HG03558 (cell line): ENCODE data around the gene VKORC1L1.
"Not testable (repeated sequence)": the region's sequence is repeated elsewhere in the genome, so short reads cannot be mapped to it uniquely, and the experiment has no call there.

Experiments used
- ATAC-seq: cut with Tn5 transposase; IDR thresholded peaks from one replicate; pipeline ENCODE4 v1.9.1; 2021; ENCODE audit warnings: moderate number of reproducible peaks; ENCODE audit not compliant: unreplicated experiment; ENCODE audit errors: extremely low read depth

Gene VKORC1L1

GRCh38 chr7:65927489-65928448, 54.9 kb downstream of the VKORC1L1 start:
- ATAC-seq: no peak

- no peak for ATAC-seq
Measured at GRCh38 chr7:65931685-65932084, 58.8 kb downstream of the VKORC1L1 start.

DNA sequence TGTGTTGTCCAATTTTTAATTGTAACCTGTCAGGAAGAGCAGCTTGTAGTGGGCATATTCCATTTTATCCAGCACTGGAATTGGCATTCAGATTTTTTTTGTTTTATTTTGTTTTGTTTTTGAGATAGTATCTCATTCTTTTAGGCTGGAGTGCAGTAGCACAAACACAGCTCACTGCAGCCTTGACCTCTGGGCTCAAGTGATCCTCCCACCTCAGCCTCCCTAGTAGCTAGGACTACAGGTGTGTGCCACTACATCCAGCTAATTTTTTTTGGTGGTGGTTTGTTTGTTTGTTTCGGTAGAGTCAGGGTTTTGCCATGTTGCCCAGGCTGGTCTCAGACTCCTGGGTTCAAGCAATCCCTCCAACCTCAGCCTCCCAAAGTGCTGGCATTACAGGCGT, 64.4 kb downstream of the VKORC1L1 start:
- no peak for ATAC-seq

DNA sequence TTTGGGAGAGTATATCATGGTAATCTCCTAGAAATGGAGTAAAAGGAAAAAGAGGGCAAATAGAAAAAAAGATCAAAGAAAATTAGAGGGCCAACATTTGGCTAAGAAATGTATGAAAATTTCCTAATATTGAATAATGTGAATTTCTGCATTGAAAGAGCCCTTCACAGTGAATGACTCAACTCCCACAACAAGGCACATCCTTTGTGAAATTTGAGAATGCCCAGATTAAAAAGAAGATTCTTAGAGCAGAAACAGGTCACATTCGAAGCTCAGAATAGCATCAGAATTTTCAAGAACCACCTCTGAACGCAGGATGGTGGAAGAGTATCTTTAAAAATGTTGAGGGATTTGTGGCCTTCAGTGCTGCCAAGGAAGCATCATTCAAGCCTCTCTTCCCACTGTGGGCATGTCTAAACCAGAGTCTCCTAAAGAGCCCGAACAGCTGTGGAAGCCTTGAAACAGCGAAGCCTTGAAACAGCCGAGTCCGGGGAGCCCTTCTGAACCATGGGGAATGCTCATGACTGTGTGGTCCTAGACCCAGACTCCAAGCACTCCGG, 65.5 kb downstream of the VKORC1L1 start:
- no peak for ATAC-seq

DNA sequence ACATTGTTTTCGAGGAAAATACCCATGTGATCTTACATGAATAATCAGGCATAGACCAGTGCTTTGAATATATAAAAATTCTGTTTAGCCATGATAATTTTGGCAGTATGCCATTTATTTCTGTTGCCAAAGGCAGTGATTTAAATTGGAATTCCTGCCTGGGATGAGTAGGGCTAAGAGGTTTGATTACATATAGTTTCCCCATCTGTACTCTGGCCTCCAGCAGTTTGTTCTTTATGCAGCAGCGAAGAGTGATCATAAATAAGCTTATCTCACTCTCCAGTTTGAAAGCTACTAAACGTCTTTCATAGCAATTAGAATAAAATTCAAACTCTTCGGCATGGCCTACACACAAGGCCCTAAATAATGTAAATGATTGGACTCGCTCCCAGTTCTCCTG, 72.9 kb downstream of the VKORC1L1 start:
- not testable (repeated sequence) for ATAC-seq

GRCh38 chr7:65946904-65947303, 74.0 kb downstream of the VKORC1L1 start:
- ATAC-seq: no peak

- ATAC-seq: no peak
Measured at GRCh38 chr7:65951837-65952578, 79.1 kb downstream of the VKORC1L1 start.

DNA sequence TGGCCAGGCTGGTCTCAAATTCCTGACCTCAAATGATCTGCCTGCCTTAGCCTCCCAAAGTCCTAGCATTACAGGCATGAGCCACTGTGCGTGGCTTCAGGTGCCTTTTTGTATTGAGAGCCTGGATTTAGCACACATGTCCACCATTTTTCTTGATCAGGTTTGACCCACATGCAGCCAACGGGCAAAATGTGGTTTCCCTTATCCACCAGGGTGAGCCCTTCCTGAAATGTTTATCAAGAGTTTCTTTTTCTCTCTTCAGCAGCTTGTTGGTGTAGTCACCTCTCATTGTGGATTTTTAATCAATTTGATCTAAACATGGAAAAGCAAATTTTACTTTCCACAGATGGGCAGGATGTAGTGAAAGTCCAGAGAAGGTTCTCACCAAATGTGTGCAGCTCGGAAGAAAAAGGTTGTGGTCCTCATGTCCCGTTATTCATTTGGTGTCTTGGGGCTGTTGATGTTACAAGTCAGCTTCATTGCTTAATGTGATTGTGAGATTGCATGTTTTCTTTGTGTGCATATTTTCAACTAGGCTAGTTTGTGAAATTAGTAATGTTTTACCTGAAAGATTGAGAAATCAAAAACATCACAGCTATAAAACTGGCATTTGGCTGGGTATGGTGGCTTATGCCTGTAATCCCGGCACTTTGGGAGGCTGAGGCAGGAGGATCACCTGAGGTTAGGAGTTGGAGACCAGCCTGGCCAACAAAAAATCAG, 80.3 kb downstream of the VKORC1L1 start:
- ATAC-seq: no peak

- no peak for ATAC-seq
Measured at GRCh38 chr7:65953890-65954450, 81.1 kb downstream of the VKORC1L1 start.

DNA sequence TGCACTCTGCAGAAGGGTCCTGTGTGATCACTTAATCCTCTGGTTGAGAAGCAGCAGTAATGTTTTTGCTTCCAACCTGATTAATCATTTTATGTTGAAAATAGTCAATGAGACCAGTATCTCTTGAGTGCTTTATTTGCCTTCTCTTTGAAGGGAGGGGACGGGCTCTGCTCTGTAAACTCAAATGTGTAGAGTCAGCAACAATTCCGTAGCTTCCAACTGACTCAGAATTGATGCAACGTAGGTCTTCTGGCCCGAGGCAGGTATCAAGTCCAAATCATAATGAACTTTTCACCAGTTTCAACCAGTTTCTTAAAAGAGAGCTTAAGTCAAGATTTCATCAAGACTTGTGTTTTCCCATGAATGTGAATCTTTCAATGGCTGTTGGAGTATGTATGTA, 82.8 kb downstream of the VKORC1L1 start:
- no peak for ATAC-seq

DNA sequence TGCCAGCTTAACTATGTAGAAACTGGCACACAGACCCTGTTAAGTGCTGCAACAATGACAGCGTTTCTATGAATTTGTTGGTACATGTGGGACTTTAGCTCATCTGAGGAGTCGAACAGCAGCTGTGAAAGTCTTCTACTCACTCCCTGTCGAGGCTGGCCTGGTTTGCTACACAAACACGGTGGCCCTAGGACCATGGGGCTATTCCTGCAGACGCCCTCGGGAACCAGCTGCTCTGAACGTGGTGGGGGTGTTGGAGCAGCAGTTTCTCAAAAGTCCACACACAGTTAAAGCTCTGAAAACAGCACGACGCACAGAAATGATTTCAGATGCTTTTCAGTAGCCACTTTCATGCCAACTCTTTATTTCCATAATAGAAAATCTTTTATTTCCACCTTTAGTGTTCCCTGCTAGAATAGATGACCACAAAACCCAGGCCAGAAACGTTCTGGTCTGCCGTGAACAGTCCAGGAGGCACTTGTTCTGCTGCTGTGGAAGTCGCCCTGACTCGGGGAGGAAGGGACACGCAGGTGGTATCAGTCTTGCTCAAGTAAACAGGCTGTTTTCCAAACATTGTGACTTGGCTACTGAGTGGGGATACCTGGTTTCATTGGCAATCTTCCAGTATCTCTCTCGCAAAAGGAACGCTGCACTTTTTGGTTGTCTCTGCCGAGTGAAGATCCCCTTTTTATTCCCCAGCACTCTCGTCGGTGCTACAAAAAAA, 87.6 kb downstream of the VKORC1L1 start:
- ATAC-seq: no peak

DNA sequence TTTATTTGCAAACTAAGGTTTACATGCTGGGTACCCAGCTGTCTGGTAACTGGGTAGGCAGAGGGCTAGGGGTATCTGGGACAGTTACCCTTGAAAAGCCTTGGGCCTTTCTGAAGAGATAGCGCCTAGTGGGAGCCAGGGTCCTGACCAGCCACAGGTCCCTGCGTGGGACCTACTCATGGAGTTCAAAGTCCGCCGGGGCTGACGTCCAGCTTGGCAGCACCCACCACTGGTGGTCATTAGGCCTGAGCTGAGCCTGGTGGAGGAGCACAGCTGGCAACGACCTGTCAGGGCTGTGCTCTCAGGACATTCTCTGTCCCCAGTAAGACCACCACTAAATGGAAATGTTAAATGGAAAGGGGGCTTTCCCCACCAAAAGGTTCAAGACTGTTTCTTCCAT, 89.2 kb downstream of the VKORC1L1 start:
- ATAC-seq: no peak

GRCh38 chr7:65964671-65965070, 91.8 kb downstream of the VKORC1L1 start:
- ATAC-seq: not testable (repeated sequence)

- no peak for ATAC-seq
Measured at GRCh38 chr7:65966146-65966545, 93.3 kb downstream of the VKORC1L1 start.

DNA sequence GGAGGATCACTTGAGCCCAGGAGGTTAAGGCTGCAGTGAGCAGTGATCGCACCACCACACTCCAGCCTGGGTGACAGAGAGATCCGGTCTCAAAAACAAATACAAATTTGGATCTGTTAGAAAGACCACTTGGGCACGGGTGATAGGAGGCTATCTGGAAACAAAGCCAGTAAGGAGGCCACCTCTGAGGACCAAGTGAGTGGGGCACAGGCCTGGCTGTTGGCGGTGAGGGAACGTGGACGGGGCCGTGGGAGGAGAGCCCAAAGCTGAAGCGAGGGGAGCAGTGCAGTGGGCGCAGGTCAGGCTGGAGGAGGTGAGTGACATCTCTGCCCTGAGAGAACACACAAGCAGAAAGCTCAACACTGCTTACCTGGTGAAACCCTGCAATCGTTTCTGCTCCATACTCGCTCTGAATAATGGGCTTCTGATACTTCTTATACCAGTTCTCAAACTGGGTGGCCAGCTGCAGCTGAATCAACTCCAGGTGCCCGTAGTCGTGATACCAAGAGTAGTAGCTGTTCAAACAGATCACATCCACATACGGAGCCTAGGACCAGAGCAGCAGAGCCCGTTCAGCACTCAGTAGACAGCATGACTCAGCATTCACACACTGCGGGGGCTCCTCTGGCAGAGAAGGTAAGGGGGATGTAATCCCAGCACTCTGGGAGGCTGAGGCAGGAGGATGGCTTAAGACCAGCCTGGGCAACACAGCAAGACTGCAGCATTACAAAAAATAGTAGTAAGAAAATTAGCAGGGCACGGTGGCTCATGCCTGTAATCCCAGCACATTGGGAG, 94.7 kb downstream of the VKORC1L1 start:
- ATAC-seq: no peak

GRCh38 chr7:65968256-65969185, 95.6 kb downstream of the VKORC1L1 start:
- ATAC-seq: no peak

GRCh38 chr7:65971021-65971420, 98.1 kb downstream of the VKORC1L1 start:
- no peak for ATAC-seq

- ATAC-seq: no peak
Measured at GRCh38 chr7:65972976-65973375, 100.1 kb downstream of the VKORC1L1 start.
